Left colon (tissue), 2 donors: ENCODE data around the gene ELL2. TPM values are rescaled to one million over a fixed set of nuclear protein-coding genes. Genes with fewer than 3 reads are reported as not detected.
"Not testable (repeated sequence)": the region's sequence is repeated elsewhere in the genome, so short reads cannot be mapped to it uniquely, and the experiment has no call there.

Experiments used
- ATAC-seq: fragments of 200-7000 bp; cut with Tn5 transposase; one replicate; pipeline ENCODE4 v1.9.1; 2020; ENCODE audit warnings: mild to moderate bottlenecking, moderate library complexity
- DNase-seq, 2 donors: peaks; one replicate each; pipeline ENCODE4 v3.0.0-alpha.2; 2020
- intact Hi-C, 2 donors: fragments of 100-400 bp; cut with DNase I in 1 of 2; cut with micrococcal nuclease in 1 of 2; formaldehyde crosslinking; loops; one replicate each; pipeline versions ENCODE4 v1.11.2 to v1.14.0; 2022; cut with DNase I, micrococcal nuclease
- total RNA-seq, 2 donors: library from RNA; stranded (reverse); fragmentation: NEBNext Ultra II Directional; extraction: Animal tissue kit (Norgen Biotek cat#: 25700); gene quantifications; one replicate each; pipeline ENCODE4 v1.2.1, GENCODE V29; 2021
- donor health status: DM: no; HTN: no; CAD: no.
- donor health status: DM: yes; HTN: yes; CAD: no.

Gene ELL2
- total RNA-seq, 2 donors from 2014 or later = 28.7 to 36.7 TPM

- intact Hi-C loops = no loop called here
- DNase-seq (no peak), ATAC-seq (no peak)
Observed at GRCh38 chr5:95939465-95939864, 22.2 kb downstream of the ELL2 start.

- intact Hi-C loops = no loop called here
- DNase-seq (no peak), ATAC-seq (no peak)
Observed at GRCh38 chr5:95938766-95939165, 22.9 kb downstream of the ELL2 start.

- intact Hi-C loops = no loop called here
- ATAC-seq (no peak), DNase-seq (no peak)
Observed at GRCh38 chr5:95938347-95938746, 23.3 kb downstream of the ELL2 start.

GRCh38 chr5:95937607-95938152 lies 24.0 kb downstream of the ELL2 start:
- intact Hi-C loops = no loop called here
- ATAC-seq = no peak
- DNase-seq = no peak

GRCh38 chr5:95936812-95937397 lies 24.7 kb downstream of the ELL2 start:
- intact Hi-C loops = no loop called here
- no peak for ATAC-seq
- DNase-seq = no peak

GRCh38 chr5:95935553-95936100 lies 26.0 kb downstream of the ELL2 start:
- ATAC-seq (no peak), DNase-seq (no peak)
- intact Hi-C loops = no loop called here

GRCh38 chr5:95934207-95934804 lies 27.3 kb downstream of the ELL2 start:
- no peak for ATAC-seq
- intact Hi-C loops = no loop called here
- no peak for DNase-seq

- no peak for DNase-seq
- ATAC-seq = no peak
- intact Hi-C loops = no loop called here
Observed at GRCh38 chr5:95932941-95933340, 28.7 kb downstream of the ELL2 start.

- DNase-seq = no peak
- no peak for ATAC-seq
- intact Hi-C loops = no loop called here
Observed at GRCh38 chr5:95931079-95931833, 30.4 kb downstream of the ELL2 start.

GRCh38 chr5:95930141-95930930 lies 31.3 kb downstream of the ELL2 start:
- no peak for DNase-seq
- ATAC-seq = no peak
- intact Hi-C loops = no loop called here

- peak; percentile 21 for ATAC-seq
- DNase-seq = no peak
- intact Hi-C loops = no loop called here
Observed at GRCh38 chr5:95928724-95929253, 32.9 kb downstream of the ELL2 start.

GRCh38 chr5:95927927-95928723 lies 33.5 kb downstream of the ELL2 start:
- ATAC-seq (no peak), DNase-seq (no peak)
- intact Hi-C loops = no loop called here

- intact Hi-C loops, DNase-seq, ATAC-seq: not testable (repeated sequence)
Observed at GRCh38 chr5:95927300-95927699, 34.4 kb downstream of the ELL2 start.

GRCh38 chr5:95925939-95926338 lies 35.7 kb downstream of the ELL2 start:
- DNase-seq (no peak), ATAC-seq (no peak)
- intact Hi-C loops = no loop called here

GRCh38 chr5:95925378-95925744 lies 36.3 kb downstream of the ELL2 start:
- ATAC-seq = no peak
- intact Hi-C loops = no loop called here
- no peak for DNase-seq

- peak; percentile 67 for ATAC-seq
- intact Hi-C loops = no loop called here
- no peak for DNase-seq
Observed at GRCh38 chr5:95924720-95925377, 36.8 kb downstream of the ELL2 start.

GRCh38 chr5:95923918-95924544 lies 37.6 kb downstream of the ELL2 start:
- intact Hi-C loops = no loop called here
- DNase-seq (no peak), ATAC-seq (no peak)
